ENCODE measurements around the gene DLEC1. TPM values are rescaled to one million over a fixed set of nuclear protein-coding genes. Genes with fewer than 3 reads are reported as not detected.

Gene DLEC1
- polyA plus RNA-seq, 2 of the 4 experiments (the other 2 are of a cell fraction) = 0.10 TPM; not detected in 1

GRCh38 chr3:38146504-38146903, 107.5 kb downstream of the DLEC1 start (continued):
- no peak for TF ChIP-seq ATOH8 (CRISPR knock-in tag; IDR thresholded peaks at IDR 0.05; ENCODE audit: low read depth)
- TF ChIP-seq HES2 (IDR thresholded peaks at IDR 0.05) = no peak
- TF ChIP-seq RCOR1 (IDR thresholded peaks at IDR 0.05; ENCODE audit: low read depth, low read length) = no peak
- no peak for TF ChIP-seq MAFK (IDR thresholded peaks at IDR 0.05; ENCODE audit: partially characterized antibody)

GRCh38 chr3:38147421-38147820, 108.4 kb downstream of the DLEC1 start:
- no peak for FAIRE-seq
- ChIA-PET CTCF (interaction anchor here (1.3 kb wide), 1 partner anchor 16 kb away, joined by 4 read pairs; no protein-coding TSS in a partner anchor), POLR2A (interaction anchor here (0.8 kb wide), 1 partner anchor 11 kb away, joined by 4 read pairs; the partner anchor contains the start of gene ACAA1)

GRCh38 chr3:38148311-38148882, 109.4 kb downstream of the DLEC1 start:
- peaks cover 17% of the 10 kb centered on the region for H3K9me3 ChIP-seq
- no peak for ATAC-seq
- no peak overlapping the region for H3K4me3 ChIP-seq
- H3K27ac ChIP-seq = no peak overlapping the region
- POLR2A ChIA-PET = interaction anchor here (0.8 to 1.1 kb wide), 2 partner anchors 11 to 12 kb away, joined by 4 read pairs; partner anchors contain the start of gene ACAA1
- H3K4me1 ChIP-seq = no peaks in the 10 kb centered on the region
- no peak for DNase-seq (ENCODE audit: low read depth in 1 of 2, low spot score in 1 of 2)
- 57% methylated on average over 5 of the region's 5 CpGs for WGBS (ENCODE audit: missing lambda C conversion rate)
- CTCF ChIA-PET = interaction anchor here (1.2 to 1.3 kb wide), 2 partner anchors 15 to 99 kb away, joined by 3 to 4 read pairs; no protein-coding TSS in a partner anchor
- no peak for FAIRE-seq
- H3K4me2 ChIP-seq = no peak overlapping the region
- TF ChIP-seq NPAS2 (CRISPR knock-in tag; IDR thresholded peaks at IDR 0.05; ENCODE audit: borderline replicate concordance) = no peak
- no peak for TF ChIP-seq ZFP36 (IDR thresholded peaks at IDR 0.05; ENCODE audit: borderline replicate concordance, partially characterized antibody)
- no peak for TF ChIP-seq GATA3 (IDR thresholded peaks at IDR 0.05; ENCODE audit: borderline replicate concordance)
- no peak for TF ChIP-seq HES2 (IDR thresholded peaks at IDR 0.05)
- no peak for TF ChIP-seq FOXS1 (CRISPR knock-in tag; IDR thresholded peaks at IDR 0.05)
- TF ChIP-seq CBX2 (IDR thresholded peaks at IDR 0.05; ENCODE audit: borderline replicate concordance, low read depth) = no peak
- no peak for TF ChIP-seq NR3C1 (IDR thresholded peaks at IDR 0.05)
- no peak for TF ChIP-seq HOXA7 (CRISPR knock-in tag; IDR thresholded peaks at IDR 0.05)
- TF ChIP-seq CEBPB (IDR thresholded peaks at IDR 0.05) = no peak
- no peak for TF ChIP-seq REST (IDR thresholded peaks at IDR 0.05)

More at GRCh38 chr3:38147421-38147820, 108.4 kb downstream of the DLEC1 start:
- no peak overlapping the region for H3K27ac ChIP-seq
- no peak overlapping the region for H3K4me2 ChIP-seq
- no peak overlapping the region for H3K4me3 ChIP-seq
- no peak for ATAC-seq
- WGBS (ENCODE audit: missing lambda C conversion rate) = 89% methylated on average over 3 of the region's 3 CpGs
- H3K9me3 ChIP-seq = peaks cover 17% of the 10 kb centered on the region
- no peaks in the 10 kb centered on the region for H3K4me1 ChIP-seq
- TF ChIP-seq MAX (IDR thresholded peaks at IDR 0.05) = no peak
- TF ChIP-seq HOXB13 (CRISPR knock-in tag; IDR thresholded peaks at IDR 0.05; ENCODE audit: low read depth) = no peak
- TF ChIP-seq MAZ (IDR thresholded peaks at IDR 0.05; ENCODE audit: borderline replicate concordance, low read depth, low read length) = no peak
- no peak for TF ChIP-seq KDM5A (IDR thresholded peaks at IDR 0.05)
- no peak for TF ChIP-seq JUN (IDR thresholded peaks at IDR 0.05)
- TF ChIP-seq USF2 (IDR thresholded peaks at IDR 0.05) = no peak
- no peak for TF ChIP-seq SMC3 (IDR thresholded peaks at IDR 0.05)
- no peak for TF ChIP-seq POLR2AphosphoS2 (conservative IDR thresholded peaks at IDR 0.05; ENCODE audit: low read length)
- no peak for TF ChIP-seq HMGXB4 (CRISPR knock-in tag; IDR thresholded peaks at IDR 0.05; ENCODE audit: borderline replicate concordance)
- no peak for TF ChIP-seq HDAC2 (IDR thresholded peaks at IDR 0.05)
- TF ChIP-seq RNF2 (IDR thresholded peaks at IDR 0.05; ENCODE audit: borderline replicate concordance, low read depth) = no peak
- TF ChIP-seq E2F6 (IDR thresholded peaks at IDR 0.05; ENCODE audit: borderline replicate concordance, low read depth) = no peak
- no peak for TF ChIP-seq EHF (CRISPR knock-in tag; IDR thresholded peaks at IDR 0.05)
- no peak for TF ChIP-seq FOXS1 (CRISPR knock-in tag; IDR thresholded peaks at IDR 0.05)
- TF ChIP-seq ZNF302 (CRISPR knock-in tag; IDR thresholded peaks at IDR 0.05) = no peak
- TF ChIP-seq PHF8 (IDR thresholded peaks at IDR 0.05; ENCODE audit: borderline replicate concordance, low read depth) = no peak
- DNase-seq (ENCODE audit: low read depth in 1 of 2, low spot score in 1 of 2) = no peak

All from A549 (cell line).